GM12878 (cell line): ENCODE results near the gene CPNE6. TPM values are rescaled to one million over a fixed set of nuclear protein-coding genes. Genes with fewer than 3 reads are reported as not detected.

Source experiments
- BCL11A ChIP-seq: IDR thresholded peaks from 2 replicates; pipeline ENCODE4 v1.6.1; 2011; ENCODE audit warnings: low read depth, low read length
- CBX3 ChIP-seq: fragments of 200-600 bp; sonication (generic); IDR thresholded peaks from 2 replicates; pipeline ENCODE4 v1.6.1; 2016; ENCODE audit warnings: low read depth, borderline replicate concordance
- CBX5 ChIP-seq: sonication (generic); IDR thresholded peaks from 2 replicates; pipeline ENCODE4 v1.6.1; 2016; ENCODE audit warnings: low read depth, moderate library complexity, mild to moderate bottlenecking, inconsistent platforms
- DPF2 ChIP-seq: fragments of 450-650 bp; IDR thresholded peaks from 2 replicates; pipeline ENCODE4 v1.6.1; 2017; ENCODE audit warnings: mild to moderate bottlenecking
- E2F4 ChIP-seq: IDR thresholded peaks from 2 replicates; pipeline ENCODE4 v1.6.1; 2012; ENCODE audit warnings: low read depth, low read length, improper control_type of control experiment
- HCFC1 ChIP-seq: fragments of 150-350 bp; IDR thresholded peaks from 2 replicates; pipeline ENCODE4 v1.6.1; 2014; ENCODE audit warnings: low read length
- HDAC6 ChIP-seq: fragments of 200-600 bp; sonication (generic); IDR thresholded peaks from one replicate; pipeline ENCODE4 v1.8.0; 2017; ENCODE audit warnings: antibody characterized with exemption; ENCODE audit not compliant: unreplicated experiment
- HSF1 ChIP-seq: fragments of 150-350 bp; IDR thresholded peaks from 2 replicates; pipeline ENCODE4 v1.6.1; 2014; ENCODE audit warnings: mild to moderate bottlenecking, low read depth, low read length
- IRF4 ChIP-seq: IDR thresholded peaks from 2 replicates; pipeline ENCODE4 v1.6.1; 2011; ENCODE audit warnings: low read depth, low read length
- JUNB ChIP-seq: IDR thresholded peaks from 2 replicates; pipeline ENCODE4 v1.6.1; 2016; ENCODE audit warnings: antibody characterized with exemption, mild to moderate bottlenecking
- KDM1A ChIP-seq: fragments of 200-600 bp; sonication (generic); IDR thresholded peaks from 2 replicates; pipeline ENCODE4 v1.6.1; 2016; ENCODE audit warnings: borderline replicate concordance
- MYB ChIP-seq: fragments of 150-350 bp; IDR thresholded peaks from 2 replicates; pipeline ENCODE4 v1.6.1; 2014; ENCODE audit warnings: mild to moderate bottlenecking, low read depth, low read length, borderline replicate concordance
- PML ChIP-seq: IDR thresholded peaks from 2 replicates; pipeline ENCODE4 v1.6.1; 2012; ENCODE audit warnings: low read length, inconsistent platforms
- POLR2A ChIP-seq: IDR thresholded peaks from 2 replicates; pipeline ENCODE4 v1.6.1; 2011; ENCODE audit warnings: low read depth, mild to moderate bottlenecking, low read length
- RAD21 ChIP-seq: IDR thresholded peaks from 2 replicates; pipeline ENCODE4 v1.6.1; 2011; ENCODE audit warnings: mild to moderate bottlenecking, low read depth, low read length, moderate library complexity; ENCODE audit not compliant: insufficient read depth
- RCOR1 ChIP-seq: conservative IDR thresholded peaks from 2 replicates; pipeline ENCODE4 v1.6.1; 2012; ENCODE audit warnings: low read depth, low read length, improper control_type of control experiment
- SIX5 ChIP-seq: IDR thresholded peaks from 2 replicates; pipeline ENCODE4 v1.6.1; 2011; ENCODE audit warnings: mild to moderate bottlenecking, low read depth, low read length, moderate library complexity; ENCODE audit not compliant: severe bottlenecking
- USF2 ChIP-seq: IDR thresholded peaks from 2 replicates; pipeline ENCODE4 v1.6.1; 2011; ENCODE audit warnings: low read depth, low read length, improper control_type of control experiment, borderline replicate concordance
- ZZZ3 ChIP-seq: IDR thresholded peaks from 2 replicates; pipeline ENCODE4 v1.6.1; 2011; ENCODE audit warnings: low read depth; ENCODE audit not compliant: control insufficient read depth, insufficient read length
- polyA plus RNA-seq, 11 experiments: library from polyadenylated mRNA; depleted of rRNA in 4 of 11; unstranded in 6 of 11; stranded (reverse) in 5 of 11; fragments of >200 nt; fragmentation: Nextera tagmentation in 4 of 11; fragmentation: Illumina TruSeq in 1 of 11; extraction: Ambion mirVana in 4 of 11; extraction: Trizol in 1 of 11; gene quantifications; 1 replicate in 1 of 11; 2 replicates in 10 of 11; pipeline versions ENCODE4 v1.2.1 to v1.2.3, GENCODE V29; 2011 to 2016; ENCODE audit warnings: inconsistent platforms in 2 of 11, missing spikeins in 2 of 11, low read depth in 1 of 11
- total RNA-seq, 4 experiments: library from RNA; depleted of rRNA in 3 of 4; stranded (reverse); fragments of >200 nt in 3 of 4; fragmentation: Illumina TruSeq in 1 of 4; extraction: Trizol in 1 of 4; gene quantifications; 2 replicates each; pipeline versions ENCODE4 v1.2.1 to v1.2.3, GENCODE V29; 2013 to 2021
- TF ChIP-seq, protein P1 (sequence below): fragments of 450-650 bp; IDR thresholded peaks from 2 replicates; pipeline ENCODE4 v1.6.1; 2016; ENCODE audit warnings: mild to moderate bottlenecking
- TF ChIP-seq, protein P2 (sequence below): fragments of 450-650 bp; IDR thresholded peaks from 2 replicates; pipeline ENCODE4 v1.6.1; 2017; ENCODE audit warnings: mild to moderate bottlenecking, moderate library complexity
- TF ChIP-seq, protein P3 (sequence below): IDR thresholded peaks from 2 replicates; pipeline ENCODE4 v1.6.1; 2012; ENCODE audit warnings: low read depth, low read length, improper control_type of control experiment

CPNE6 gene
- total and polyA plus RNA-seq, 10 of the 15 experiments (the other 5 are each of a cell fraction or from before 2014, with no cell fraction given), result 0.06 to 0.43 (median 0.18) TPM; not detected in 3

DNA sequence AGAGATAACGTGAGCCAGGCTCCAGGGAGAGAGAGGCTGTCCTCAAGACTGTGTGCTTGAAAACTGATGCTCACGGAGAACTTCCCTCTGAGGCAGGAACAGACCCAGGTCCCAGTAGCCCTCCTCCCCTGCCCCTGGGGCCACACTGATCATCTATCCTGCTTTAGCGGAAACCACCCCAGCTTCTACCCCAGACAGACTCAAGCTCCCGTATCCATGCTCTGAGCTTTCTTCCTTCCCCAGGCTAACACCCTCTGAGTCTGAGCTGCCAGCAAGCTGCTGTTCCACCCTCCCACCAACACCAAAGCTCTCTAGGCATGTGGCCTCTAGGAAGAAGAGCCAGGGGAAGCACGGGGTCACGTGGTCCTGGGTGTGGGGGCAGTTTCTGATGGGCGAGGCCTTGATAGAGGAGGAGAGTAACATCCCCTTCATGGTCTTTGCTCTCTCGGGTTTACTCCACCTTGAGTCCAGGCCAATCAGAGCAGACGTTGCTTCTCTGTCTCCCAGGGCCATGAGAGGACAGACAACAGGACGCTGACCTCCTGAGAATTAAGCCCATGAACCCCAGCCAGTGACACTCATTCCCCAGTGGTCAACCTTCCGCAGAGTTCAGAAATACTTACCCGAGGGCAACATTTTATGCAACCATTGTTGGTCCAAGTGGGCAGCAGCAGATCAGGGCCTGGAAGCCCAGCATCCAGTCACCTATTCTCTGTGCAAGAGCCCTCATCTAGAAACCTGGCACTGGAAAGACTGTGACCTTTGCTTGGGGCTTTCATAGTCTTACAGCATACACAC lies 24.1 kb downstream of the CPNE6 start (continued):
- TF ChIP-seq, protein P1, sequence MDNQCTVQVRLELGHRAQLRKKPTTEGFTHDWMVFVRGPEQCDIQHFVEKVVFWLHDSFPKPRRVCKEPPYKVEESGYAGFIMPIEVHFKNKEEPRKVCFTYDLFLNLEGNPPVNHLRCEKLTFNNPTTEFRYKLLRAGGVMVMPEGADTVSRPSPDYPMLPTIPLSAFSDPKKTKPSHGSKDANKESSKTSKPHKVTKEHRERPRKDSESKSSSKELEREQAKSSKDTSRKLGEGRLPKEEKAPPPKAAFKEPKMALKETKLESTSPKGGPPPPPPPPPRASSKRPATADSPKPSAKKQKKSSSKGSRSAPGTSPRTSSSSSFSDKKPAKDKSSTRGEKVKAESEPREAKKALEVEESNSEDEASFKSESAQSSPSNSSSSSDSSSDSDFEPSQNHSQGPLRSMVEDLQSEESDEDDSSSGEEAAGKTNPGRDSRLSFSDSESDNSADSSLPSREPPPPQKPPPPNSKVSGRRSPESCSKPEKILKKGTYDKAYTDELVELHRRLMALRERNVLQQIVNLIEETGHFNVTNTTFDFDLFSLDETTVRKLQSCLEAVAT, result peak; percentile 77
- peak; percentile 91 for TF ChIP-seq USF2
- TF ChIP-seq KDM1A, result no peak
- TF ChIP-seq E2F4, result no peak
- TF ChIP-seq, protein P2, sequence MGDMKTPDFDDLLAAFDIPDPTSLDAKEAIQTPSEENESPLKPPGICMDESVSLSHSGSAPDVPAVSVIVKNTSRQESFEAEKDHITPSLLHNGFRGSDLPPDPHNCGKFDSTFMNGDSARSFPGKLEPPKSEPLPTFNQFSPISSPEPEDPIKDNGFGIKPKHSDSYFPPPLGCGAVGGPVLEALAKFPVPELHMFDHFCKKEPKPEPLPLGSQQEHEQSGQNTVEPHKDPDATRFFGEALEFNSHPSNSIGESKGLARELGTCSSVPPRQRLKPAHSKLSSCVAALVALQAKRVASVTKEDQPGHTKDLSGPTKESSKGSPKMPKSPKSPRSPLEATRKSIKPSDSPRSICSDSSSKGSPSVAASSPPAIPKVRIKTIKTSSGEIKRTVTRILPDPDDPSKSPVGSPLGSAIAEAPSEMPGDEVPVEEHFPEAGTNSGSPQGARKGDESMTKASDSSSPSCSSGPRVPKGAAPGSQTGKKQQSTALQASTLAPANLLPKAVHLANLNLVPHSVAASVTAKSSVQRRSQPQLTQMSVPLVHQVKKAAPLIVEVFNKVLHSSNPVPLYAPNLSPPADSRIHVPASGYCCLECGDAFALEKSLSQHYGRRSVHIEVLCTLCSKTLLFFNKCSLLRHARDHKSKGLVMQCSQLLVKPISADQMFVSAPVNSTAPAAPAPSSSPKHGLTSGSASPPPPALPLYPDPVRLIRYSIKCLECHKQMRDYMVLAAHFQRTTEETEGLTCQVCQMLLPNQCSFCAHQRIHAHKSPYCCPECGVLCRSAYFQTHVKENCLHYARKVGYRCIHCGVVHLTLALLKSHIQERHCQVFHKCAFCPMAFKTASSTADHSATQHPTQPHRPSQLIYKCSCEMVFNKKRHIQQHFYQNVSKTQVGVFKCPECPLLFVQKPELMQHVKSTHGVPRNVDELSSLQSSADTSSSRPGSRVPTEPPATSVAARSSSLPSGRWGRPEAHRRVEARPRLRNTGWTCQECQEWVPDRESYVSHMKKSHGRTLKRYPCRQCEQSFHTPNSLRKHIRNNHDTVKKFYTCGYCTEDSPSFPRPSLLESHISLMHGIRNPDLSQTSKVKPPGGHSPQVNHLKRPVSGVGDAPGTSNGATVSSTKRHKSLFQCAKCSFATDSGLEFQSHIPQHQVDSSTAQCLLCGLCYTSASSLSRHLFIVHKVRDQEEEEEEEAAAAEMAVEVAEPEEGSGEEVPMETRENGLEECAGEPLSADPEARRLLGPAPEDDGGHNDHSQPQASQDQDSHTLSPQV, result no peak
- TF ChIP-seq PML, result peak; percentile 98
- no peak for TF ChIP-seq RCOR1
- no peak for TF ChIP-seq DPF2
- TF ChIP-seq BCL11A, result no peak
- peak; percentile 98 for TF ChIP-seq POLR2A
- TF ChIP-seq JUNB, result no peak; the same call in 1 of the 2 replicates
- TF ChIP-seq, protein P3, sequence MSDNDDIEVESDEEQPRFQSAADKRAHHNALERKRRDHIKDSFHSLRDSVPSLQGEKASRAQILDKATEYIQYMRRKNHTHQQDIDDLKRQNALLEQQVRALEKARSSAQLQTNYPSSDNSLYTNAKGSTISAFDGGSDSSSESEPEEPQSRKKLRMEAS, result peak; percentile 95
- TF ChIP-seq CBX5, result no peak
- peak; percentile 72; the same call in 1 of the 2 replicates for TF ChIP-seq IRF4
- no peak for TF ChIP-seq HDAC6
- no peak for TF ChIP-seq MYB
- TF ChIP-seq CBX3, result no peak
- TF ChIP-seq HCFC1, result no peak; the same call in none of the 2 replicates
- no peak for TF ChIP-seq RAD21
- no peak for TF ChIP-seq ZZZ3
- TF ChIP-seq SIX5, result no peak
- no peak for TF ChIP-seq HSF1
